Ovary (tissue), 3 donors: ENCODE results near the gene NOC4L.

Experiments used
- EP300 ChIP-seq: sonication (generic); formaldehyde crosslinking; IDR thresholded peaks from one replicate; pipeline ENCODE4 v1.6.1; 2017; ENCODE audit warnings: antibody characterized with exemption
- TF ChIP-seq, protein P1 (sequence below), 3 donors: fragments of 450-650 bp in 2 of 3; fragments of 200-600 bp in 1 of 3; IDR thresholded peaks; one replicate each; pipeline versions ENCODE4 v1.5.1 to v1.8.0; 2016 to 2022; ENCODE audit warnings: antibody characterized with exemption in 3 of 3, mild to moderate bottlenecking in 1 of 3
- donor health status: DM: no; HTN: no; CAD: no.

DNA sequence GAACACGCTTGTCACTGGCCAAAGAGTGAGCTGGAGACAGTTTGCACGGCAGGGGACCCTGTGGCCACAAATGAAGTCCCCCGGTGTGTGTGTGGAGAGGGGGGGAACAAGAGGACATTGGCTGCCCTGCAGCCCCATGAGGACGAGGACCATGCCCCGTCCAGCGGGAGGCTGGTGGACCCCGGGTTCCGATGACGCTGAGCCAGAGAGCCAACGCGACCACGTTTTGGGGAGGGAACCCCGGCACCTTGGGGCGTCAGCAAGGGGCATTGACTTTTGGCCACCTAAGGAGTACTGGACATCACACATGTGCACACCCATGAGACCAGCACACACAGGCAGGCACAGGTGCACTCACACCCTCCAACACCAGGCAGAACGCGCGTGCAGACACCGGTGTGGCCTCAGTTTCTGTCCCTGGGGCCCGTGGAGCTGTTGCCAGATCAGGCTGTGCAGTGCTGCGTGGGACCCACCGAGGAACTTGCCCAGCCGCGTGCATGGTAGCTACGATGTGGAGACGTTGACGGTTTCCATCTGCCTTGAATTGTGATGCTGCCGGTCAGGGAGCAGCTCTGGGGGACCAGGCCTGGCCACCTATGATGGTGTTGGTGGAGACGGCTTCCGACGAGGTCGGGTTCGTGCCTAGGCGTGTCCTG is 26.5 kb downstream of the NOC4L start:
- TF ChIP-seq, protein P1, sequence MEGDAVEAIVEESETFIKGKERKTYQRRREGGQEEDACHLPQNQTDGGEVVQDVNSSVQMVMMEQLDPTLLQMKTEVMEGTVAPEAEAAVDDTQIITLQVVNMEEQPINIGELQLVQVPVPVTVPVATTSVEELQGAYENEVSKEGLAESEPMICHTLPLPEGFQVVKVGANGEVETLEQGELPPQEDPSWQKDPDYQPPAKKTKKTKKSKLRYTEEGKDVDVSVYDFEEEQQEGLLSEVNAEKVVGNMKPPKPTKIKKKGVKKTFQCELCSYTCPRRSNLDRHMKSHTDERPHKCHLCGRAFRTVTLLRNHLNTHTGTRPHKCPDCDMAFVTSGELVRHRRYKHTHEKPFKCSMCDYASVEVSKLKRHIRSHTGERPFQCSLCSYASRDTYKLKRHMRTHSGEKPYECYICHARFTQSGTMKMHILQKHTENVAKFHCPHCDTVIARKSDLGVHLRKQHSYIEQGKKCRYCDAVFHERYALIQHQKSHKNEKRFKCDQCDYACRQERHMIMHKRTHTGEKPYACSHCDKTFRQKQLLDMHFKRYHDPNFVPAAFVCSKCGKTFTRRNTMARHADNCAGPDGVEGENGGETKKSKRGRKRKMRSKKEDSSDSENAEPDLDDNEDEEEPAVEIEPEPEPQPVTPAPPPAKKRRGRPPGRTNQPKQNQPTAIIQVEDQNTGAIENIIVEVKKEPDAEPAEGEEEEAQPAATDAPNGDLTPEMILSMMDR (IDR thresholded peaks at IDR 0.05): no peak
- TF ChIP-seq EP300: no peak
